Retinal pigment epithelial cell (primary cell): ENCODE results near the gene SCLY.
"Not testable (repeated sequence)": the region's sequence is repeated elsewhere in the genome, so short reads cannot be mapped to it uniquely, and the experiment has no call there.

Experiments used
- DNase-seq: peaks from one replicate; pipeline ENCODE4 v3.0.0-alpha.2; 2010; ENCODE audit warnings: low read depth
- H3K4me3 ChIP-seq: 2 replicates; pipeline ENCODE4 v1.5.1; 2011; ENCODE audit warnings: mild to moderate bottlenecking, low read length, control low read depth, moderate library complexity
- TF ChIP-seq, protein P1 (sequence below): conservative IDR thresholded peaks from 2 replicates; pipeline ENCODE4 v1.5.1; 2011; ENCODE audit warnings: low read depth, low read length, control low read depth, inconsistent platforms

Gene SCLY

GRCh38 chr2:238114331-238114841, 53.6 kb downstream of the SCLY start:
- no peak for DNase-seq
- TF ChIP-seq, protein P1, sequence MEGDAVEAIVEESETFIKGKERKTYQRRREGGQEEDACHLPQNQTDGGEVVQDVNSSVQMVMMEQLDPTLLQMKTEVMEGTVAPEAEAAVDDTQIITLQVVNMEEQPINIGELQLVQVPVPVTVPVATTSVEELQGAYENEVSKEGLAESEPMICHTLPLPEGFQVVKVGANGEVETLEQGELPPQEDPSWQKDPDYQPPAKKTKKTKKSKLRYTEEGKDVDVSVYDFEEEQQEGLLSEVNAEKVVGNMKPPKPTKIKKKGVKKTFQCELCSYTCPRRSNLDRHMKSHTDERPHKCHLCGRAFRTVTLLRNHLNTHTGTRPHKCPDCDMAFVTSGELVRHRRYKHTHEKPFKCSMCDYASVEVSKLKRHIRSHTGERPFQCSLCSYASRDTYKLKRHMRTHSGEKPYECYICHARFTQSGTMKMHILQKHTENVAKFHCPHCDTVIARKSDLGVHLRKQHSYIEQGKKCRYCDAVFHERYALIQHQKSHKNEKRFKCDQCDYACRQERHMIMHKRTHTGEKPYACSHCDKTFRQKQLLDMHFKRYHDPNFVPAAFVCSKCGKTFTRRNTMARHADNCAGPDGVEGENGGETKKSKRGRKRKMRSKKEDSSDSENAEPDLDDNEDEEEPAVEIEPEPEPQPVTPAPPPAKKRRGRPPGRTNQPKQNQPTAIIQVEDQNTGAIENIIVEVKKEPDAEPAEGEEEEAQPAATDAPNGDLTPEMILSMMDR, result no peak
- no peak overlapping the region for H3K4me3 ChIP-seq

GRCh38 chr2:238114851-238115660, 54.3 kb downstream of the SCLY start:
- DNase-seq, result no peak
- TF ChIP-seq, protein P1, result no peak
- no peak overlapping the region for H3K4me3 ChIP-seq

- DNase-seq, H3K4me3 ChIP-seq: not testable (repeated sequence)
Measured at GRCh38 chr2:238115709-238116108, 54.9 kb downstream of the SCLY start.

DNA sequence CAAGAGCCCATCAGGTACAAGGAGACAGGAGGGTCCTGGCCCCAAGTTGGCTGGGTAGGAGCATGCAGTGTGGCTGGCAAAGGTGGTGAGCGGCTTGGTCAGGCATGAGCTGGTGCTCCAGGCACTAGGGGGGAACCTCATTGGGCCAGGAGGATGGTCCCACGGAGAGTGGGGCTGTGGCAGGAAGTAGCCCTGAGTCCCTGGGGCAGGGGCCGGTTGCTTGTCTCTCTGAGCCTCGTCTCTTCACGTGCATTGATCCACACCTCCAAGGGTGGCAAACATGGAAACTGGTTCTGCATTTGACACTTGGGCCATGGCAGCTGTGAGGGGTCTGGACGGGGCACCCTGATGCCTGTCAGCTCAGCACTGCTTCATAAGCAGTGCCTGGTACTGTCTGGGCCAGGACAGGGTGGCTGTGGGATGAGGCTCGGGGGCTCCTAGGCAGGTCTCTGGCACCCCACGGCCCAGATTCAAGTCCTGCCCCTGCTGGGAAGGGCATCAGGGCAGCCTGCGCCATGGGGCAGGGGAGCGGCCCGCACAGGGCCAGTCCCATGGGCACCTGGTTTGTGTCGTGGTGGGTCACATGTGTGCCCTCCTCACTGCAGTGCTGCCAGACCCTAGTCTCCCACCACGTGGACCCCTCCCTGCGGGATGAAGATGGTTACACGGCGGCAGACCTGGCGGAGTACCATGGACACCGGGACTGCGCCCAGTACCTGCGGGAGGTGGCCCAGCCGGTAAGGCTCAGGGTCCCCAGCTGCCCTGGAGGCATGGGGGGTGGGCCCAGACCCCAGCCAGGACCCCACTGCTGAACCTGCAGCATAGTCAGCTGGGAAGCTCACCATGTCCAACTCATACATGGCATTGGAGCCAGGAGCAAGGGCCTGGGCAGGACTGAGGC, 55.7 kb downstream of the SCLY start:
- no peak overlapping the region for H3K4me3 ChIP-seq
- TF ChIP-seq, protein P1, result no peak
- no peak for DNase-seq

- H3K4me3 ChIP-seq, result no peak overlapping the region
- DNase-seq, result no peak
- TF ChIP-seq, protein P1, result no peak
Measured at GRCh38 chr2:238117199-238118154, 56.7 kb downstream of the SCLY start.

DNA sequence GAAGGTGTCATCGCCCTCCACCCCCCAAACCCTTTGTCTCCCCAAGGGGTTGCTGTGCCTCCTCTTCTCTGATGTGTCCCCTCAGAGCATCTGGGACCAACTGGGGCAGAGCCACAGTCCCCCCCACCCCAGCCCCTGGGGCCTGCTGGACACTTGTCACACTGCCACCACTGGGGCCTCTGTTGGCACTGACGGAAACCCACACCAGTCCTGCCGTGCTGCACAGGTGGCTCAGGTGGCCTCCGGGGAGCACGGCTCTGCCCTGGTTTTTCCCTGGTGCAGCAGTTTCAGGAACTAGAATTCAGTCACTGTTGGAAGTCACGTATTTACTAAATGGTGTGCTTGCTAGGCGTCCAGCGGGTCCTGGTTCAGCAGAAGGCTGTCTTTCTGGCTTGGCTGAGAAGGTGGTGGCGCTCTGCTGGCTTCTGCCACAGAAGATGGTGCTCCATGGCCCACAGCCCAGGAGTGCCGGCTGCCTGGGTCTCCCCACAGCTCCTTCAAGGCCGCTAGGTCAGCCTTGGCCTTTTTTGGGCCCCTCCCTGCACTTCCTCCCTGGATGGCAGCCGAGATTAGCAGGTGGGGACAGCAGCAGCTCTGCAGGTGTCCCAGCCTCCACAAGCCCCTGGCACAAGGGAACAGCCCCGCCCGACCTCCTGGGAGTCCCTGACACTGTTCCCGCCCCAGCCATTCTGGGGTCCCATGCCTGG, 59.1 kb downstream of the SCLY start:
- DNase-seq, result no peak
- TF ChIP-seq, protein P1, result no peak
- no peak overlapping the region for H3K4me3 ChIP-seq
